ENCODE data around the gene LIPA.
"Not testable (repeated sequence)": the region's sequence is repeated elsewhere in the genome, so short reads cannot be mapped to it uniquely, and the experiment has no call there.

LIPA gene

GRCh38 chr10:89207181-89207800, 44.3 kb downstream of the LIPA start, which contains the start of gene CH25H:
CH25H (minus strand) TSS chr10:89207317; CDS start chr10:89207292, 25 bp downstream.
- DNase-seq, result no peak

GRCh38 chr10:89206402-89207180, 45.0 kb downstream of the LIPA start:
- no peak for DNase-seq

GRCh38 chr10:89204621-89205185, 46.9 kb downstream of the LIPA start:
- DNase-seq, result no peak

- no peak for DNase-seq
Measured at GRCh38 chr10:89203237-89203636, 48.3 kb downstream of the LIPA start.

- DNase-seq, result no peak
Measured at GRCh38 chr10:89202033-89202425, 49.5 kb downstream of the LIPA start.

GRCh38 chr10:89201345-89202032, 50.1 kb downstream of the LIPA start:
- no peak for DNase-seq

- no peak for DNase-seq
Measured at GRCh38 chr10:89197473-89197872, 54.1 kb downstream of the LIPA start.

GRCh38 chr10:89191301-89191700, 60.3 kb downstream of the LIPA start:
- not testable (repeated sequence) for DNase-seq

GRCh38 chr10:89189211-89189734, 62.3 kb downstream of the LIPA start:
- no peak for DNase-seq

GRCh38 chr10:89185658-89186057, 65.9 kb downstream of the LIPA start:
- no peak for DNase-seq

GRCh38 chr10:89184638-89185037, 66.9 kb downstream of the LIPA start:
- no peak for DNase-seq

GRCh38 chr10:89183571-89183970, 68.0 kb downstream of the LIPA start:
- no peak for DNase-seq

- no peak for DNase-seq
Measured at GRCh38 chr10:89182894-89183293, 68.7 kb downstream of the LIPA start.

- DNase-seq, result no peak
Measured at GRCh38 chr10:89175816-89176215, 75.8 kb downstream of the LIPA start.

GRCh38 chr10:89173075-89173474, 78.5 kb downstream of the LIPA start:
- no peak for DNase-seq

- DNase-seq, result no peak
Measured at GRCh38 chr10:89171996-89172395, 79.6 kb downstream of the LIPA start.

GRCh38 chr10:89171263-89171872, 80.2 kb downstream of the LIPA start:
- DNase-seq, result no peak

GRCh38 chr10:89168354-89168900, 83.1 kb downstream of the LIPA start:
- not testable (repeated sequence) for DNase-seq

- DNase-seq, result no peak
Measured at GRCh38 chr10:89167915-89168314, 83.7 kb downstream of the LIPA start.

GRCh38 chr10:89165923-89166322, 85.7 kb downstream of the LIPA start:
- no peak for DNase-seq

- DNase-seq, result no peak
Measured at GRCh38 chr10:89164920-89165319, 86.7 kb downstream of the LIPA start.

- no peak for DNase-seq
Measured at GRCh38 chr10:89164080-89164479, 87.5 kb downstream of the LIPA start.

Data from SW 1271 (cell line).